IPS DF 4.7 (cell line): ENCODE measurements around the gene PCARE.
A peak's percentile ranks its signal among the peaks of the same experiment; 100 is the strongest.

Experiments used
- DNase-seq: peaks from one replicate; pipeline ENCODE4 v3.0.0-alpha.2; 2013; ENCODE audit warnings: low spot score; ENCODE audit errors: extremely low read depth

PCARE gene

GRCh38 chr2:29039718-29040480, 34.4 kb downstream of the PCARE start:
- no peak for DNase-seq

GRCh38 chr2:29035016-29035745, 39.1 kb downstream of the PCARE start:
- no peak for DNase-seq

- no peak for DNase-seq
Measured at GRCh38 chr2:29033656-29034055, 40.7 kb downstream of the PCARE start.

- peak; percentile 25 for DNase-seq
Measured at GRCh38 chr2:29033172-29033571, 41.2 kb downstream of the PCARE start.

GRCh38 chr2:29032189-29032588, 42.1 kb downstream of the PCARE start:
- DNase-seq = no peak

GRCh38 chr2:29031046-29031445, 43.3 kb downstream of the PCARE start:
- no peak for DNase-seq

GRCh38 chr2:29025711-29026110, 48.6 kb downstream of the PCARE start:
- DNase-seq = no peak

GRCh38 chr2:29024882-29025430, 49.4 kb downstream of the PCARE start:
- DNase-seq = no peak

- no peak for DNase-seq
Measured at GRCh38 chr2:29023188-29023587, 51.1 kb downstream of the PCARE start.

- DNase-seq = no peak
Measured at GRCh38 chr2:29022679-29023078, 51.6 kb downstream of the PCARE start.

GRCh38 chr2:29021886-29022285, 52.4 kb downstream of the PCARE start:
- no peak for DNase-seq

GRCh38 chr2:29017716-29018435, 56.4 kb downstream of the PCARE start:
- DNase-seq = no peak

GRCh38 chr2:29016504-29016903, 57.8 kb downstream of the PCARE start:
- no peak for DNase-seq

GRCh38 chr2:29015701-29016470, 58.4 kb downstream of the PCARE start:
- no peak for DNase-seq

GRCh38 chr2:29014811-29015421, 59.4 kb downstream of the PCARE start:
- DNase-seq = no peak

GRCh38 chr2:29014331-29014730, 60.0 kb downstream of the PCARE start:
- no peak for DNase-seq

GRCh38 chr2:29013057-29013780, 61.1 kb downstream of the PCARE start:
- DNase-seq = no peak

GRCh38 chr2:29012211-29012681, 62.1 kb downstream of the PCARE start:
- DNase-seq = no peak
